Caco-2 (cell line): ENCODE results near the gene OR56B1. TPM values are rescaled to one million over a fixed set of nuclear protein-coding genes. Genes with fewer than 3 reads are reported as not detected.
"Not testable (repeated sequence)": the region's sequence is repeated elsewhere in the genome, so short reads cannot be mapped to it uniquely, and the experiment has no call there.

Experiments
- BruUV-seq: library from RNA; stranded (reverse); fragments of 400-500 nt; replicated peaks from 2 replicates; lab custom pipeline; 2021; lab: Mats Ljungman, UMichigan
- CTCF ChIA-PET: fragments of 300-600 bp; sonication (Branson Sonifier 250); formaldehyde crosslinking; loops from one replicate; lab custom pipeline; 2022; ENCODE audit warnings: antibody characterized with exemption; lab: Charles Lee
- POLR2A ChIA-PET: fragments of 300-600 bp; sonication (Branson Sonifier 250); formaldehyde crosslinking; loops from one replicate; lab custom pipeline; 2022; ENCODE audit warnings: antibody characterized with exemption; lab: Charles Lee
- DNase-seq, 2 experiments: peaks; one replicate each; pipeline versions ENCODE4 v3.0.0 to v3.0.0-alpha.2; 2020 to 2022
- H3K27me3 ChIP-seq: replicated peaks from 2 replicates; pipeline ENCODE4 v1.6.0; 2011; ENCODE audit warnings: low read length; ENCODE audit not compliant: control insufficient read depth, insufficient read depth
- H3K36me3 ChIP-seq: 2 replicates; pipeline ENCODE4 v1.5.1; 2011; ENCODE audit warnings: low read length; ENCODE audit not compliant: control insufficient read depth, insufficient read depth
- H3K4me1 ChIP-seq: fragments of 250-450 bp; sonication (Bioruptor Pico); 2 replicates; pipeline ENCODE4 v1.5.1; 2020; ENCODE audit warnings: mild to moderate bottlenecking
- H3K4me3 ChIP-seq: 2 replicates; pipeline ENCODE4 v1.5.1; 2011; ENCODE audit warnings: low read depth, mild to moderate bottlenecking, control low read depth, low read length
- H3K9me3 ChIP-seq: fragments of 250-450 bp; sonication (Bioruptor Pico); 2 replicates; pipeline ENCODE4 v1.5.1; 2020; ENCODE audit warnings: mild to moderate bottlenecking, moderate library complexity
- H3K27ac Mint-ChIP-seq: one replicate; pipeline ENCODE4 v1.8.0; 2022; ENCODE audit warnings: mixed read lengths; ENCODE audit not compliant: unreplicated experiment
- H3K27me3 Mint-ChIP-seq: one replicate; pipeline ENCODE4 v1.8.0; 2022; ENCODE audit warnings: mixed read lengths; ENCODE audit not compliant: insufficient read depth, unreplicated experiment
- H3K36me3 Mint-ChIP-seq: one replicate; pipeline ENCODE4 v1.8.0; 2022; ENCODE audit warnings: mild to moderate bottlenecking, mixed read lengths; ENCODE audit not compliant: insufficient read depth, unreplicated experiment
- H3K4me1 Mint-ChIP-seq: one replicate; pipeline ENCODE4 v1.8.0; 2022; ENCODE audit warnings: low read depth, mixed read lengths; ENCODE audit not compliant: unreplicated experiment
- H3K4me3 Mint-ChIP-seq: one replicate; pipeline ENCODE4 v1.8.0; 2022; ENCODE audit warnings: mild to moderate bottlenecking, moderate library complexity, mixed read lengths; ENCODE audit not compliant: unreplicated experiment
- H3K9me3 Mint-ChIP-seq: one replicate; pipeline ENCODE4 v1.8.0; 2022; ENCODE audit warnings: mixed read lengths; ENCODE audit not compliant: unreplicated experiment
- CTCF ChIP-seq, 2 experiments: fragments of 200-600 bp in 1 of 2; IDR thresholded peaks; 1 replicate in 1 of 2; 2 replicates in 1 of 2; pipeline versions ENCODE4 v1.5.1 to v1.8.0; 2011 to 2022; ENCODE audit warnings: antibody characterized with exemption in 1 of 2, control low read depth in 1 of 2, inconsistent platforms in 1 of 2, low read depth in 1 of 2, low read length in 1 of 2, mild to moderate bottlenecking in 1 of 2, moderate library complexity in 1 of 2; ENCODE audit not compliant: insufficient read depth in 1 of 2, severe bottlenecking in 1 of 2, unreplicated experiment in 1 of 2
- intact Hi-C: fragments of 100-400 bp; cut with micrococcal nuclease; formaldehyde crosslinking; loops from one replicate; pipeline ENCODE4 v1.10.0; 2022; ENCODE audit not compliant: unreplicated experiment
- total RNA-seq: library from RNA; stranded (reverse); gene quantifications from 2 replicates; pipeline ENCODE4 v1.2.3, GENCODE V29; 2022

Gene OR56B1
- total RNA-seq, 1 experiment from 2014 or later = not detected

- peak overlapping the region; percentile 15 for H3K27ac Mint-ChIP-seq
- intact Hi-C loops = no loop called here
- peaks cover 2% of the 10 kb centered on the region for H3K27me3 Mint-ChIP-seq
- TF ChIP-seq CTCF (IDR thresholded peaks at IDR 0.05; ENCODE audit: insufficient read depth in 1 of 2, low read depth in 1 of 2, low read length in 1 of 2, severe bottlenecking in 1 of 2, unreplicated experiment in 1 of 2) = no peak
- no peaks in the 10 kb centered on the region for H3K27me3 ChIP-seq
- no TSS peak for BruUV-seq
- H3K9me3 ChIP-seq = no peaks in the 10 kb centered on the region
- CTCF ChIA-PET = no interaction called here
- no peak overlapping the region for H3K4me3 ChIP-seq
- peaks cover 23% of the 10 kb centered on the region for H3K4me1 Mint-ChIP-seq
- POLR2A ChIA-PET = no interaction called here
- H3K9me3 Mint-ChIP-seq = no peaks in the 10 kb centered on the region
- H3K4me3 Mint-ChIP-seq = no peak overlapping the region
- no peak for DNase-seq
- no peaks in the 10 kb centered on the region for H3K36me3 ChIP-seq
- H3K4me1 ChIP-seq = peaks cover 22% of the 10 kb centered on the region
- H3K36me3 Mint-ChIP-seq = peaks cover 2% of the 10 kb centered on the region
Measured at GRCh38 chr11:5690216-5690615, 46.0 kb upstream of the OR56B1 start.

- Histone ChIP-seq H3K9me3 (no peaks in the 10 kb centered on the region), H3K27me3 (no peaks in the 10 kb centered on the region), H3K36me3 (no peaks in the 10 kb centered on the region), H3K4me3 (no peak overlapping the region), H3K4me1 (peaks cover 20% of the 10 kb centered on the region)
- DNase-seq = no peak
- no peak overlapping the region for H3K4me3 Mint-ChIP-seq
- H3K27ac Mint-ChIP-seq = peak overlapping the region; percentile 15
- no peak for TF ChIP-seq CTCF (IDR thresholded peaks at IDR 0.05; ENCODE audit: insufficient read depth in 1 of 2, low read depth in 1 of 2, low read length in 1 of 2, severe bottlenecking in 1 of 2, unreplicated experiment in 1 of 2)
- H3K9me3 Mint-ChIP-seq = no peaks in the 10 kb centered on the region
- ChIA-PET CTCF (no interaction called here), POLR2A (no interaction called here)
- peaks cover 2% of the 10 kb centered on the region for H3K27me3 Mint-ChIP-seq
- BruUV-seq = no TSS peak
- intact Hi-C loops = no loop called here
- H3K4me1 Mint-ChIP-seq = peaks cover 20% of the 10 kb centered on the region
- H3K36me3 Mint-ChIP-seq = no peaks in the 10 kb centered on the region
Measured at GRCh38 chr11:5690736-5691135, 45.5 kb upstream of the OR56B1 start.

- H3K27ac Mint-ChIP-seq = peak overlapping the region; percentile 15
Measured at GRCh38 chr11:5691238-5691963, 44.8 kb upstream of the OR56B1 start.

More at GRCh38 chr11:5691238-5691963, 44.8 kb upstream of the OR56B1 start:
- H3K9me3 Mint-ChIP-seq, H3K4me3 Mint-ChIP-seq, DNase-seq, POLR2A ChIA-PET, H3K4me3 ChIP-seq, intact Hi-C loops, CTCF ChIA-PET, H3K9me3 ChIP-seq, BruUV-seq, H3K27me3 Mint-ChIP-seq, H3K36me3 Mint-ChIP-seq, H3K27me3 ChIP-seq, H3K36me3 ChIP-seq: not testable (repeated sequence)
- H3K4me1 ChIP-seq = peaks cover 20% of the 10 kb centered on the region
- H3K4me1 Mint-ChIP-seq = peaks cover 16% of the 10 kb centered on the region
